MCF 10A (cell line): Measurements from ENCODE around the gene GSTM2. TPM values are rescaled to one million over a fixed set of nuclear protein-coding genes. Genes with fewer than 3 reads are reported as not detected.
"Not testable (repeated sequence)": the region's sequence is repeated elsewhere in the genome, so short reads cannot be mapped to it uniquely, and the experiment has no call there.

Source experiments
- BruUV-seq: library from RNA; stranded (reverse); fragments of 400-500 nt; replicated peaks from 2 replicates; lab custom pipeline; 2021; lab: Mats Ljungman, UMichigan
- CTCF ChIA-PET: fragments of 300-600 bp; sonication (Branson Sonifier 250); formaldehyde crosslinking; extraction: SDS; loops from one replicate; lab custom pipeline; 2021; ENCODE audit warnings: antibody characterized with exemption, inconsistent platforms; lab: Yijun Ruan, JAX
- POLR2A ChIA-PET: fragments of 300-600, 350-650 bp; sonication (Branson Sonifier 250); formaldehyde crosslinking; extraction: SDS; loops from one replicate; lab custom pipeline; 2020; ENCODE audit warnings: antibody characterized with exemption, inconsistent platforms; lab: Yijun Ruan, JAX
- DNase-seq: peaks from one replicate; pipeline ENCODE4 v3.0.0-alpha.2; 2018; ENCODE audit not compliant: unreplicated experiment
- H3K27ac Mint-ChIP-seq: one replicate; pipeline ENCODE4 v1.8.0; 2022; ENCODE audit warnings: mild to moderate bottlenecking, low read depth, mixed read lengths; ENCODE audit not compliant: unreplicated experiment
- H3K27me3 Mint-ChIP-seq: one replicate; pipeline ENCODE4 v1.8.0; 2022; ENCODE audit warnings: mixed read lengths; ENCODE audit not compliant: insufficient read depth, unreplicated experiment
- H3K36me3 Mint-ChIP-seq: one replicate; pipeline ENCODE4 v1.8.0; 2022; ENCODE audit warnings: mild to moderate bottlenecking, moderate library complexity, mixed read lengths; ENCODE audit not compliant: insufficient read depth, unreplicated experiment
- H3K4me1 Mint-ChIP-seq: one replicate; pipeline ENCODE4 v1.8.0; 2022; ENCODE audit warnings: mixed read lengths; ENCODE audit not compliant: insufficient read depth, unreplicated experiment
- H3K4me3 Mint-ChIP-seq: one replicate; pipeline ENCODE4 v1.8.0; 2022; ENCODE audit warnings: mild to moderate bottlenecking, moderate library complexity, mixed read lengths; ENCODE audit not compliant: unreplicated experiment
- H3K9me3 Mint-ChIP-seq: one replicate; pipeline ENCODE4 v1.8.0; 2022; ENCODE audit warnings: mixed read lengths; ENCODE audit not compliant: unreplicated experiment
- intact Hi-C: fragments of 100-400 bp; cut with micrococcal nuclease; formaldehyde crosslinking; loops from 2 replicates; pipeline ENCODE4 v1.14.1; 2022
- total RNA-seq: library from RNA; stranded (reverse); gene quantifications from 2 replicates; pipeline ENCODE4 v1.2.3, GENCODE V29; 2022
- TF ChIP-seq, protein P1 (sequence below): fragments of 200-600 bp; IDR thresholded peaks from one replicate; pipeline ENCODE4 v1.8.0; 2022; ENCODE audit warnings: antibody characterized with exemption, mild to moderate bottlenecking; ENCODE audit not compliant: unreplicated experiment

Gene GSTM2
- total RNA-seq, 1 experiment from 2014 or later, result 0.70 TPM

DNA sequence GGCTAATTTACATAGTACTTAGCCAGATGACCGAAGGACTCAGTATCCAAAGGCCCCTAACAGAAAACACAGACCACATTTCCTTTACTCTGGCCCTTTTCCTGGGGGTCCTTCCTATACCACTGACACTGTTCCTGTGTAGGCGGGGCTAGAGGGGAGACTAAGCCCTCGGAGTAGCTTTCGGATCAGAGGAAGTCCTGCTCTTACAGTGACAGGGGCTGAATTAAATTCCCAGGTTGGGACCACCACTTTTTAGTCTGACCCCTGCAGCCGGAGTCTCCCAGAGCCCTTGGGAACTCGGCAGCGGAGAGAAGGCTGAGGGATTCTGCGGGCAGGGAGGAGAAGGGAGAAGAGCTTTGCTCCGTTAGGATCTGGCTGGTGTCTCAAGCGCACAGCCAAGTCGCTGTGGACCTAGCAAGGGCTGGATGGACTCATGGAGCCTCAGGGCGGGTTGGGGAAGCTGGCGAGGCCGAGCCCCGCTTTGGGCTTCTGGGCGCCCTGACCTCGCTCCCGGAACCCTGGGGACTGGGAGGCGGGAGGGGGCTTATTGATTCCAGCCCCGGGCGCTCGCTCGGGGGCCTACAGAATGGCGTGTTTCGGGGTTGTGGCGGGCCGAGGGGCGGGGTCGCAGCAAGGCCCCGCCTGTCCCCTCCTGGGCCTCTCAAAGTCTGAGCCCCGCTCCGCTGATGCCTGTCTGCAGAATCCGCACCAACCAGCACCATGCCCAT is 43.9 kb downstream of the GSTM2 start, which contains the start of gene GSTM5:
Gene GSTM5 (plus strand): TSS at position 659 of the 728 bp plus-strand sequence. CDS start 62 bp downstream, at position 721.
- H3K4me3 Mint-ChIP-seq, H3K27ac Mint-ChIP-seq, DNase-seq, intact Hi-C loops, H3K36me3 Mint-ChIP-seq, H3K27me3 Mint-ChIP-seq, H3K4me1 Mint-ChIP-seq, BruUV-seq: not testable (repeated sequence)
- ChIA-PET CTCF (interaction anchor here (1.0 kb wide), 1 partner anchor 62 kb away, joined by 4 read pairs; no protein-coding TSS in a partner anchor), POLR2A (interaction anchor here (0.6 kb wide), 1 partner anchor 58 kb away, joined by 3 read pairs; no protein-coding TSS in a partner anchor)
- H3K9me3 Mint-ChIP-seq, result peaks cover 18% of the 10 kb centered on the region

DNA sequence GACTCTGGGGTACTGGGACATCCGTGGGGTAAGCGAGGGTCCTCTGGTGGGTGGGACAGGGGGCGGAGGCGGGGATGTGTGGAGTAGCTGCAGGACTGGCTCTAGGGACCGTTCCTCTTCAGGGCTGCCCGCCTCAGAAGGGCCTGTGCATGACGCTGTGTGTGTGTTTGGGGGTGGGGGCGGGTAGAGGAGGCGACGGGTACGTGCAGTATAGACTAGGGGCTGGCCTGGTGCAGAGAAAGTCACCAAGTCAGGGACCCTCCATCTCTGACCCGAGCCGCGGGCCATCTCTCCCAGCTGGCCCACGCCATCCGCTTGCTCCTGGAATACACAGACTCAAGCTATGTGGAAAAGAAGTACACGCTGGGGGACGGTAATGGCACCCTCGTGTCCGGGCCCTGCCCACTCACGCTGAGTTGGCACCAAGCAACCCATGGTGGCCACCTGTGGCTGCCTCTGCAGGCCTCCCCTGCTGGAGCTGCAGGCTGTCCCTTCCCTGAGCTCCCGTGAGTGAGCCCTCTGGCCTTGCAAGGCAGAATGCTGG is 44.5 kb downstream of the GSTM2 start:
- no TSS peak for BruUV-seq
- Mint-ChIP-seq H3K4me1 (peaks cover 7% of the 10 kb centered on the region), H3K4me3 (no peak overlapping the region), H3K36me3 (no peaks in the 10 kb centered on the region), H3K27ac (no peak overlapping the region), H3K9me3 (peaks cover 18% of the 10 kb centered on the region), H3K27me3 (no peaks in the 10 kb centered on the region)
- no peak for DNase-seq
- TF ChIP-seq, protein P1, sequence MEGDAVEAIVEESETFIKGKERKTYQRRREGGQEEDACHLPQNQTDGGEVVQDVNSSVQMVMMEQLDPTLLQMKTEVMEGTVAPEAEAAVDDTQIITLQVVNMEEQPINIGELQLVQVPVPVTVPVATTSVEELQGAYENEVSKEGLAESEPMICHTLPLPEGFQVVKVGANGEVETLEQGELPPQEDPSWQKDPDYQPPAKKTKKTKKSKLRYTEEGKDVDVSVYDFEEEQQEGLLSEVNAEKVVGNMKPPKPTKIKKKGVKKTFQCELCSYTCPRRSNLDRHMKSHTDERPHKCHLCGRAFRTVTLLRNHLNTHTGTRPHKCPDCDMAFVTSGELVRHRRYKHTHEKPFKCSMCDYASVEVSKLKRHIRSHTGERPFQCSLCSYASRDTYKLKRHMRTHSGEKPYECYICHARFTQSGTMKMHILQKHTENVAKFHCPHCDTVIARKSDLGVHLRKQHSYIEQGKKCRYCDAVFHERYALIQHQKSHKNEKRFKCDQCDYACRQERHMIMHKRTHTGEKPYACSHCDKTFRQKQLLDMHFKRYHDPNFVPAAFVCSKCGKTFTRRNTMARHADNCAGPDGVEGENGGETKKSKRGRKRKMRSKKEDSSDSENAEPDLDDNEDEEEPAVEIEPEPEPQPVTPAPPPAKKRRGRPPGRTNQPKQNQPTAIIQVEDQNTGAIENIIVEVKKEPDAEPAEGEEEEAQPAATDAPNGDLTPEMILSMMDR, result no peak
- ChIA-PET CTCF (interaction anchor here (1.0 kb wide), 1 partner anchor 61 kb away, joined by 4 read pairs; no protein-coding TSS in a partner anchor), POLR2A (interaction anchor here (0.6 kb wide), 1 partner anchor 59 kb away, joined by 3 read pairs; no protein-coding TSS in a partner anchor)
- intact Hi-C loops, result no loop called here

DNA sequence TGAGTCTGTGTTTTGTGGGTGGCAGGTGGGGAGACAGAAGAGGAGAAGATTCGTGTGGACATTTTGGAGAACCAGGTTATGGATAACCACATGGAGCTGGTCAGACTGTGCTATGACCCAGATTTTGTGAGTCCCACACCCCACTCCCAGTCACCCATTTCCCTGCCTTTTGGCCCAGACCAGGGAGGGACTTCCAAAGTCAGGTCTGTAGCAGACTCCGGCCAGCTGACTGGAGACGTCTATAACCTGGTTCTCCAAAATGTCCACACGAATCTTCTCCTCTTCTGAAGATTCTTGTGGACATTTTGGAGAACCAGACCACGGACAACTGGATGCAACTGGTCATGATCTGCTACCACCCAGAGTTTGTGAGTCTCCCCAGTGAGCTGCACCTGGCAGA is 45.8 kb downstream of the GSTM2 start:
- intact Hi-C loops, result no loop called here
- no TSS peak for BruUV-seq
- no peak overlapping the region for H3K4me3 Mint-ChIP-seq
- H3K9me3 Mint-ChIP-seq, result peaks cover 9% of the 10 kb centered on the region
- TF ChIP-seq, protein P1, result no peak
- H3K4me1 Mint-ChIP-seq, result peaks cover 7% of the 10 kb centered on the region
- POLR2A ChIA-PET, result no interaction called here
- no peaks in the 10 kb centered on the region for H3K36me3 Mint-ChIP-seq
- H3K27ac Mint-ChIP-seq, result no peak overlapping the region
- CTCF ChIA-PET, result no interaction called here
- no peak for DNase-seq
- H3K27me3 Mint-ChIP-seq, result no peaks in the 10 kb centered on the region

GRCh38 chr1:109714661-109715372 is 47.0 kb downstream of the GSTM2 start:
- Mint-ChIP-seq H3K36me3 (no peaks in the 10 kb centered on the region), H3K27ac (no peak overlapping the region), H3K9me3 (no peaks in the 10 kb centered on the region), H3K27me3 (no peaks in the 10 kb centered on the region), H3K4me1 (peaks cover 15% of the 10 kb centered on the region), H3K4me3 (no peak overlapping the region)
- no peak for DNase-seq
- TF ChIP-seq, protein P1, result no peak
- ChIA-PET CTCF (interaction anchor here (0.6 to 1.0 kb wide), 2 partner anchors 26 to 71 kb away, joined by 3 to 4 read pairs; partner anchors contain the start of gene GSTM3), POLR2A (interaction anchor here (0.6 kb wide), 1 partner anchor 27 kb away, joined by 3 read pairs; no protein-coding TSS in a partner anchor)
- BruUV-seq, result no TSS peak
- intact Hi-C loops, result loop anchor here (5.0 kb wide), 1 partner anchor 57 kb away; no protein-coding TSS in a partner anchor
